Stimulated activated CD4-positive, alpha-beta T cell treated with anti-CD3 and anti-CD28 coated beads, Interleukin-1b, Interleukin-23, amount 100 ng/mL, for 4 hours (primary cell): ENCODE results near the gene TNFAIP2.

Experiments
- DNase-seq, 2 donors: peaks; one replicate each; pipeline ENCODE4 v3.0.0-alpha.2; 2020; ENCODE audit warnings: low read depth in 2 of 2

Gene TNFAIP2, protein sequence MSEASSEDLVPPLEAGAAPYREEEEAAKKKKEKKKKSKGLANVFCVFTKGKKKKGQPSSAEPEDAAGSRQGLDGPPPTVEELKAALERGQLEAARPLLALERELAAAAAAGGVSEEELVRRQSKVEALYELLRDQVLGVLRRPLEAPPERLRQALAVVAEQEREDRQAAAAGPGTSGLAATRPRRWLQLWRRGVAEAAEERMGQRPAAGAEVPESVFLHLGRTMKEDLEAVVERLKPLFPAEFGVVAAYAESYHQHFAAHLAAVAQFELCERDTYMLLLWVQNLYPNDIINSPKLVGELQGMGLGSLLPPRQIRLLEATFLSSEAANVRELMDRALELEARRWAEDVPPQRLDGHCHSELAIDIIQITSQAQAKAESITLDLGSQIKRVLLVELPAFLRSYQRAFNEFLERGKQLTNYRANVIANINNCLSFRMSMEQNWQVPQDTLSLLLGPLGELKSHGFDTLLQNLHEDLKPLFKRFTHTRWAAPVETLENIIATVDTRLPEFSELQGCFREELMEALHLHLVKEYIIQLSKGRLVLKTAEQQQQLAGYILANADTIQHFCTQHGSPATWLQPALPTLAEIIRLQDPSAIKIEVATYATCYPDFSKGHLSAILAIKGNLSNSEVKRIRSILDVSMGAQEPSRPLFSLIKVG

DNA sequence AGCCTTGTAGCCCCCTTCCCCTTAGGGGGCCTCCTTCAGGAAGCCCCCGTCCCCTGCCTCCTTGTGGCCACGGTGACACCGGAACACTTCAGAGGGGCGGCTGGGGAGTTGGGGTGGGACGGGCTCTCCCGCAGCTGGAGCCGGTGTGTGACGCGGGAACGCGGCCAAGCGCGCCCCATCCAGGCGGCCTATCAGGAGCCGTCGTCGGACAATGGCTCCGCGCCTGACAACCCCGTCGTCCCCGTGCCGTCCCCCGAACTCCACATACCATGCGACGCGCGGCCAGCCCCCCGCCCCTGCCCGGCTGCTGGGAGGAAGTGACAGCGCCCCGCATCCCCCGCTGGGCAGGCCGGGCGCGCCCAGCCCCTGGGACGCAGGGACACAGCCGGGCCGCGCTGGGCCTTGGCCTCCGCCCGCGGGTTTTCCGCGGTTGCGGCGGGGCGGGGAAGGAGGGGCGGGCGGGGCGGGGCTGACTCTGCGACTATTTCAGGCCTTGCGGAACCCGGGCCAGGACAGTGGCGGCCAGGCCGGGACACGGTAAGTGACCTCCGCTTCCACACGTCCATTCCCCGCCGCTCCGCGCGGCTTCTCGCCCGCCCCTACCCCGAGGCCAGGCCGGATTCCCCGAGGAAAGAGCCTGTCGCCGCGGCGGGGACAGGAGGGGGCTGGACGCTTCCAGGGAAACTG is at the start of gene TNFAIP2:
Gene TNFAIP2 (plus strand): TSS at position 515 of the 687 bp plus-strand sequence. CDS start 2,997 bp downstream, outside the sequence.
- DNase-seq = no peak

DNA sequence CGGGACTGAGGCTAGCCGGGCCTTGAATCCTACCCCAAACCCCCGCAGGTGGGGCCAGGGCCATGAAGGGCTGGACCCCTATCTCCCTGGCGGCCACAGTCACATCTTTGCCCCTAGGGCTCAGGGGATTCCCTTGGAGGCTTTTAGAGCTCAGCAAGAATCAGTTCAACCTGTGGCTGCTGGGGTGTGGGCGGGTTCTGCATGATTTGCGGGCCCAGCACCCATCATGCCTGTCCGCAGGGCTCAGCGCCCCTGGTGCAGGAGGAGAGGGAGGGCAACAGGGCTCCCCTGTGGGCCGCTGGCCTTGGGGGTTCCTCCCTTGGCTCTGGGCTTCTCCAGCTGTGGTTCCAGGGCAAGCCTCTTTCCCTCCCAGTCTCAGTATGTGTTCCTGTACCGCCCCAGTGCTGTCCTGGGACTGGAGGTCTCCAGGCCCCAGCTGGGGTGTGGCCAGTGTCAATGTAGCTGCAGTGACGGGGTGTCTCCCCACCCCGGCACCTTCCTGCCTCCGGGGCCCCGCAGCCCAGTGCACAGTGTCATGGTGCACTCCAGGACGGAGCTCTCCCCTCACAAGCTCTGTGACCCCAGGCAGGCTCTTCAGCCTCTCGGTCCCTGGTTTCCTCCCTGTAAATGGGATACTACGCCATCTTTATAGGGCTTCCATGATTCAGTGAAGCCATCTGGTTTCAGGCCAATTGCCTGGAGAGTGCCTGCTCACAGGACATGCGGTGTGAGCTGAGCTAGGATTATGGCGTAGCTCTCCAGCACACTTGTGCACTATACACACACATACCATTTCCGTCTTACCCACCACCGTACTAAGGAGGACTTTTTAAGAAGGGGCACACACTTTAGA is 49.2 kb upstream of the TNFAIP2 start:
- no peak for DNase-seq

DNA sequence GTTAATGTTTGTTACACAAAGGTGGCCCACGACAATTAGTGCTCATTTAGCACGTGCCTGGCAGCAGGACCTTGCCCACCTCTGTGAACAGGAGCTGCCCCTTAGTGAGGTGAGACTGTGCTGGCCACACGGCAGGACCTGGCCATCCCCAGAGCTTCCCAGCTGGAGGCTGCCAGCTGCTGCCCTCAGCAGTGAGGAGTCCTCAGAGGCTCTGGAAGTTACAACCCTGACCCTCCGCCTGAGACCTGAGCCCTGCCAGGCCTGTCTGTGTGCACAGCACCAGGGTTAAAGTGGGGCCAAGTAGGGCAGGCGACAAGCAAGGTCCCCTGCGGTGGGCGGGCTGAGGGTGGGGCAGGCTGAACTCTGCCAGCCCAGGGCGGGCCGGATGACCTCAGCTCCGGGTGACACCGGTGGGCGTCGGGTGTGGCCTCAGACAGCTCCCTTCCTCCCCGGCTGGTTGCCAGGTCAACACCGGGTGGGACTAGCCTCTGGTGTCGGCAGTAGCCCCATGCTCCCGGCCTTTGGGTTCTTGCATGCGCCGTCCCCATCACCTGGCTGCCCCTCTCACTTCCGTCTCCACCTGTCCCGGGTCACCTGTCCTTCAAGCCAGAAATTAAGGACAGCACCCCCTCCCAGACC is 48.4 kb upstream of the TNFAIP2 start:
- no peak for DNase-seq

DNA sequence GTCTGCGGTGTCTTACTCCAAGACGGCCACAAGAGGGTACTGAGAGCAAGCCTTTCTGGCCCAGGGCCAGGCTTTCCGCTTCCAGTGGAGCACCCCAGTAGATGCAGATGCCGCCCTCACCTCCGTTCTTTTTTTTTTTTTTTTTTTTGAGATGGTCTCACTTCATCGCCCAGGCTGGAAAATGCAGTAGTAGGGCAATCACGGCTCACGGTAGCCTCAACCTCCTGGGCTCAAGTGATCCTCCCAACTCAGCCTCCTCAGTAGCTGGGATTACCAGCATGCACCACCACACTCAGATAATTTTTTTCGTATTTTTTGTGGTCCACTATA is 44.9 kb upstream of the TNFAIP2 start:
- DNase-seq = peak; percentile 58 to 63

DNA sequence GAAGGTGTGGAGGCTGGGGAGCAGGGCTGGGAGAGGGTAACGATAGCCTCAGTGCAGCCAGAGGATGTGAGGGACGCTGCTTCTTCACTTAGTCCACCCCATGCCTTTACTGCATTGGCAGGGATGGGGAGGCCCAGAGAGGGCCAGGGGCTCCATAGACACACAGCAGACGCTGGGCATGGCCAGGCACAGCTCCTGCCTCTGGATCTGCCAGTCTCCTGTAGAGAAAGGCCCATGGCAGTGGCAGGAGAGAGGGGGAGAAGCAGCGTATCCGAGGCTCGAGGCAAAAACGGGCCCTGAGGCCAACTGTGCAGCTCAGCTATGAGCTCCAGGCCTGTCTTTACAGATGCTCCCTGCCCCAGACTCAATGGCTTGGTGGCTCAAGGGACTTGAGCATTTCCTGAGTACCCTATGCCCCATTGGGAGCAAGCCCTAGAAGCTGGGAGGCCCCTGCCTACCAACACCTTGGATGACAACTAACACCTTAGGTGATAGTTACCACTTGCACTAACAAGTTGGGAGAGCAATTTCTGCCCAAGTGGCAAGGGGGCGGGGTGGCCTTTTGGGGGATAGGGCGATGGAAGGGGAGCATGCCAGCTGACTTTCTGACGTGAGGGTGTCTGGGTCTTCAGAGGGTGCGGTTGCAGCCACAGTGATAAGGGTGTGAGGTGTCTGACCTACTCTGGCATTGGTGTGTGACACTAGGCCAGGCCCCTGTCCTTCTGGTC is 44.2 kb upstream of the TNFAIP2 start:
- DNase-seq = no peak

DNA sequence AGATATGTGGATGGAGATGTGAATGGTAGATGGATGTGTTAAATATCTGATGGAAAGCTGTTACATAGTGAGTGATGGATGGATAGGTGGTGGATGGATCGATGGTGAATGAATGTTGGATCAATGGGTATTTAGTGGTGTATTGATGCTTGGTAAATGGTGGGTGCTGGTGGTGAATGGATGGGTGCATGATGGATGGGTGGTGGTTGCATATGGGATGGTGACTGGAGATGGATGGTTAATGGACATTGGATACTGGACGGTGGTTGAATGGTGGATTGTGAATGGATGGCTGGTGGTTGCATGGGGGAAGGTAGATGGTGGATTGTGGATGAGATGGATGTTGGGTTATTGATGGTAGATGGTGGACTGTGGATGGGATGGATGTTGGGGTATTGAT is 41.3 kb upstream of the TNFAIP2 start:
- DNase-seq = no peak

DNA sequence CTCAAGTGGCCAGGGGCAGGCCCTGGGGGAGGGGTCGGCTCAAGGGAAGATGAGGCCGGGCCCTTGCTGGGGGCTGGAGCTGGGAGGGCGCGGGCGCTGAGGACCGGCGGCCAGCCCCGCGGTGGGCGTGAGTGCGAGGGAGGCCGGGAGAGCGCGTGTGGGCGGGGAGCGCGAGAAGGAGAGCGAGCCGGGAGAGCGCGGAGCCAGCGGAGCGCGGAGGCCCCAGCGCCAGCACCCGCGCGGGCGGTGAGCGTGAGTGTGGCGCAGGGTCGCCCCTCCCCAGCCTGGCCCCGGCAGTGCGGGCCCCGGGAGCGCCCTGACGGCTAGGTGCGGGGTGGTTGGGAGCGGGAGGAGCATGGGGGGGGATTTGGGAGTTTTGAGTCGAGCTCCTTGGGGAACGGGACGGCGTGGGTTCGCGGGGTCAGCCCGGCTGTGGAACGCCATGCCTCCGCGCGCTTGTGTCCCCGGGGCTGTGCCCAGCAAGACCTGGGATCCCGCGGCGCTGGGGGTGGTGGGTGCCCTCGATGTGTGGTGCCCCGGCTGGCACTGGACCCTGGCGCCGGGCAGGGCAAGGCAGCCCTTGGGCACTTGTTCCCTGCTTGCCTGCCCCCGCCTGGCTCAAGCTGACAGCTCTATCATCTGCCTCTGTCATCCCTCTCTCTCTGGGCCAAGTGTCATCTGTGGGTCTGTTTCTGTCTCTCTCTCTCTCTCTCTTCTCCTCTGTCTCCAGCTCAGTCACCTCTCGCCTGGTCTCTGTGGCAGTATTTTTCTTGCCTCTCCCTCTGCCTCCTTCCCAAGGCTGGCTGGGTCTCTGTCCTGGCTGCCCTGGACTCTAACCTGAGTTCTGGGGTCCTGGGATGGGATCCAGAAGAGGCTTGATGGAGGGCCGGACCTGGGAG is 39.0 kb upstream of the TNFAIP2 start, which contains the start of gene LBHD2:
Gene LBHD2 (plus strand): TSS at position 190 of the 899 bp plus-strand sequence. CDS start 1,803 bp downstream, outside the sequence.
- DNase-seq = no peak

DNA sequence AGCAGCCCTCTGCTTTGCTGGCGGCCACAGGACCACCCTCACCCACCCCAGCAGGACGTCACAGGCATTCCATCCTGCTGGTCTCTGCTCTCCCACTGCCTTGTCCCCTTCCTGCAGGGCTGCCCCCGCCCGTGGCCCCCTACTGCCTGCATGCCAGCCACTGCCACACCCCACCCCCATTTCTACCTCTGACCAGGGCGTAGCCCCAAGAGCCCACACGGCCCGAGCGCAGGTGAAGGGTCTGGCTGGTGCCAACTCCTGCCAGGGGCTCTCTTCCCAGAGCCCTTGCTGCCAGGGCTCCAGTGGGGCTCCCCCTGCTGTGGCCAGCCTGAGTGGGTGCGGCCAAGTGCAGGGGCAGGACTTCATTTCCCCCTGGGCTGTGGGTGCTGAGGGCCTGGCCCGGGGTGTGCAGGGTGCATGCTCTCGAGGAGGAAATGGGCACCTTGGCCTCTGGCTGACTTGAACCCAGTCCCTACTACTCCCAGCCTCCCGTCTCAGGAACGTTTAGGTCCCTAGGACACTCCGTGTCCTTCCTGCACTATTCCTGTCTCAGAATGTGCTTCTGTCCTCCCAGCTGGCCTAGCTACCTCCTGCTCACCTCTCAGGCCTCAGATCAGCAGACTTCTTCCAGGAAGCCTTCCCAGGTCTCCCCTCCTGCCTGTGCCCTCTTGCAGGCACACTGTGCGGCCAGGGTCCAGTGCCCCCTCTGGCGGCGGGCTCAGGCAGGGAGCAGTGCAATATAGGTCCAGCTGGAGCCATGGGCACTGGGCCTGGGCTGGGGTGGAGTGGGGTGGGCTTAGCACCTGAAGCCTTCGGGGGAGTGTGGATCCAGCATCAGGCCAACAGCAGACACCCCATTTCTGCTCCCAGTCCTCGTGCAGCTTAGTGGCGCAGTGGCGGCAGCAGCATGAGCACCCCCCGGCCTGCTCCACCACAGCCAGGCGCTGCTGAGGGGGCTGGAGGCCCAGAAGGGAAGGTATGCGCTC is 37.9 kb upstream of the TNFAIP2 start:
- DNase-seq = no peak

DNA sequence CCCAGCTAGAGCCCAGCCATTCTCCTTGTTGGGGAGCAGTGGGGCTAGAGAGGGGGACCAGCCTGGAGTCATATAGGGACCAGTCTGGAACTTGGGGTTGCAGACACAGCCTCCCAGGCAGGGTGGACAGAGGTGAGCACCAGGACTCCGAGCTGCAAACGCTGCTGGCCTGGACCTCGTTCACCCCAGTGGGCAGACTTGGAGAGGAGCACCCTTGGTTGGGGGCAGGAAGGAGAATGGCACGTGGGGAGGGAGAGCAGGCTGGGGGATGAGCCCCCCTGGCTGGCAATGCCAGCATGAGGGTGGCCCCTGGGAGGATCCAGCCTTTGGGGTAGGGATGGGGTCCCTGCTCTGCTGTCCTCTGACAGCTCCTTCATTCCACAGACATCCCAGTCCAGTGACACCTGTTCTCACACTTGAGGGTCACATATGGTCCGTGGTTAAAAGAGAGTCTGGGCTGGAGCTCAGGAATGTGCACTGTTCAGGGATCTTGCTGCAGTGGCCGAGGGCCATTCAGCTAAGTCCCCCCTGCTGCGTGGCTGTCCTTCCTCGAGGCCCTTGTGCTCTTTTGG is 36.4 kb upstream of the TNFAIP2 start:
- DNase-seq = no peak

DNA sequence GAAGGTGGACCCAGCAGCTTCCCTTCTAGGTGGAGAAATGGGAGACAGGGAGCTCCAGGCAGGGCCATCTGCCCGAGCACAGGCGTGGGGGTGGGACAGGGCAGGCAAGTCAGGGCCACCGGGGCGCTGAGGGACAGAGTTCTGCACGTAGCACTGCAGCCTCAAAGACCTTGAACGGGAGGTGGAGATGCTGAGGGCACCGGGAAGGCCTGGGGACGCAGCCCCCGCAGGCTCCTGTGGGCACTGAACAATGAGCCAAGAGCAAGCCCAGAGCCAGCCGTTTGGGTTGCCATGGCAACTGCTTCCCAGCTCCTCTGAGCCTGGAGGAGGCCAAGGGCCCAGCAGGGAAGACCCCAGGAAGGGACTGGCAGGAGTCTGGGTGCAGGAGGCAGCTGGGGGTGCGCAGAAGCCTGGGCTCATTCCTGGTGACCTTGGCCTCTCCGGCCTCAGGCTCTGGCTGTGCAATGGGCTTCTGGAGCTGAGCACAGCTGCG is 35.9 kb upstream of the TNFAIP2 start:
- DNase-seq = no peak

DNA sequence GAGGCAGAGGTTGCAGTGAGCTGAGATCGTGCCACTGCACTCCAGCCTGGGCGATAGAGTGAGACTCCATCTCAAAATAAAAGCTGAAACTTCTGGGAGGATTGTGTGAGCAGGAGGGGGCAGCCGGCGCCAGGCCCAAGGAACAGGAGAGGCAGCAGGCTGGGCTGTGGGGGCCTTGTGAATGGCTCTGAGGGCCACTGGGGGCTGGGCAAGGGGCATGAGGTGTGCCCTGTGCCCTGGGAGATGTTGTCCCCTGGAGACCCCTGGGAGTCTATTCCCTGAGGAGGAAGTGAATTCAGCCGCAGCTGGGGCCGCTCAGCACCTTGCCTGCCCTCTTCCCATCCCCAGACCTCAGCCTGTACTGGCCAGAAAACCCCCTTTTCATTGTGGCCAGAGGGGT is 34.3 kb upstream of the TNFAIP2 start:
- no peak for DNase-seq

DNA sequence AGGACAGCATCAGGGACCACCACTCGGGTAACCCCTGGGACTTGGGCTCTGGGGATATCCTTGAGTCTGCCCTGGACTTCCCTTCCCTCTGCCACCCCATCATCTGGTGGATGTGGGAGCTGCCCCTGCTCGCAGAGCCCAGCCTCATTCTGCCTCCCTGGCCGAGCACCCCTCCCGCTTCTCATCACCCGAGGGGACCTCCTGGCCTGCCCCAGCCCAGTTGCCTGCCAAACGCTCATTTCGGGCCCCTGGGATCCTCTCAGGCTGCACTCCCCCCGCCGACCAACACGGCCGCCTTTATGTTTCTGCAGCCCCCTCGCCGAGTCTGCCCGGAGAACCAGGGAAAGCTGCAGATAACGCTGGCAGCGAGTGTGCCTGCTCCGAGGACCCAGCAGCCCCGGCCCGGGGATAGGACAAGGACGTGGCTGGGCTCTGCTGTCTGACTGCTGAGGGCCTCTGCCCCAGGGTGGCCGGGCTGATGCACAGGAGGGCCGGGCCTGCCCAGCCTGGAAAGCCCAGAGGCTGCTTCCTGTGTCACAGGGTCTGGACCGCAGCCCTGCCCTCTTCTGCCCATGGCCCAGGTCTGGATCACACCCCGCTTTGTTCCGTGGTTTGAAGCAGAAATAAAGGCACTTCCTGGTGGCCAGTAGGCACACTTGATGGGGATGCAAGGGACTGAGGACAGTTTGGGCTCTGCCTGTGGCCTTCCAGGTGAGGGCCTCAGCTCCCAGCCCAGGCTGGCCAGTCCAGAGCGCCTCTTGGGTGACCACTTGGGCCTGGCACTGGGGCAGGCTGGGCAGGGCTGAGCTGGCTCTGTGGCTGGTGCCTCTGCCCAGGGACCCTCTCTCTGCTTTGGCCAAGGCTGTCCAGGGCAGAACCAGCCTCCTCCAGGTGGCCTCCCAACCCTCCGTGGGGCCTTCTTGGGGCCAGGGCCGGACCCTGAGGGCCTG is 33.6 kb upstream of the TNFAIP2 start:
- no peak for DNase-seq

DNA sequence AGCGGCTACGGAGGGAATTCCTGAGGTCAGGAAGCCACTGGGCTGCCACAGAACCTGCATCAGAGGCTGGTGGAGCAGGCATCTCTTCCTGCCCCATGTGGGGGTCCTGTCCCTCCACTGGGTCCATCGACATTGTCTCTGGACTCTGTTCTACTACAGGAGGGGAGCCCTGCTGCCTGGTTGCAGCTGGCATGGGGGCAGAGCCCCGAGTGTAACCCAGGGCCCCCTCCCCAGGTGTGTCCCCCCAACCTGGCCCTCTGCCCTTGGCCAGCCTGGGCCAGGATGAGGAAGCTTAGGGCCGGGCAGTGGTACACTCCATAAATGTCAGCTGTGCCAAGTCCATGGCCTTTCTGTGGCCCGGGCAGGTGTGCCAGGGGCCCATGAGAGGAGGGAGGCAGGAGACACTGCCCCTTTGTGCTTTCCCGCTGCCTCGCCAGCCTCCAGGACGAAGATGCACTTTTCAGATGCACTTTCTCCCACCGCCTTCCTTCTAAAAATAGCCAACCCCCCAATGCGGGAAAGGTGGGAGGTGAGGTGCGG is 32.7 kb upstream of the TNFAIP2 start:
- DNase-seq = no peak

DNA sequence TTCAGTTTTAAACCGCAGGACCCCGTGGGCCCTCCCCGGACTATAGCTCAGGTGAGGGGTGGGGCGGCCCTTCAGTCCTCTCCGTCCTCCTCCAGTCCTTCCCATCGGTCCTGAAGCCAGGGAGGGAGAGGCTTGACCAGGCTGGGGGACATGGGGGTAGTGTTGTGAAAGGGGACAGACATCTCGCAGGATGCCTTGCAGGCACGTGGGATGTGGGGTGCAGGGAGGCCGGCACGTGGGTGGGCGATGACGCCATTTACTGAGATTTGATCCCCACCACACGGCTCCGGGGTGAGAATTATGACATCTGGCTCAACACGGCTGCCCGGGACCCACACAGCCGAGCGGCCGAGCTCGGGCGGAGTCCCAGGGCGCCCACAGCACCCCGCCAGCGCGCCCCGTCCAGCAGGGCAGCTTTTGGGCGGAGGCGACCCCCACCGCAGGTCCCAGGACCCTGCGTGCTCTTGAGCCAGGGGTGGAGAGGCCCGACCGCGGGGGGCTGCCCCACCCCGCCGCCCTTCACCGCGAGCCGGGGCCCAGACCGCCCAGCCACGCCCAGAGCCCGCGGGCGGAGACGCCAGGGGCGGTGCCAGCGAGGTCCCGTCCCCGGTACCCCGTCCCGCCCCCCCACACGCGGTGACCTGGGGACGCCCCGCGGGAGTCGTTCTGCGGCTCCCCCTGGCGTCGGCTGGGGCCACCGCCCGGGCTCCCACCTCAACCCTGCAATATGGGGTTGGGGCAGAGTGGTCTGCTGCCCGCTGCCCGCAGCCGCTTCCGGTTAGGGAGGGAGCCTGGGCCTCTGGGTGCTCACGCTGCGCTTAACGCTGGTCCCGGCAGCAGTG is 32.0 kb upstream of the TNFAIP2 start:
- peak; percentile 71 to 81 for DNase-seq

DNA sequence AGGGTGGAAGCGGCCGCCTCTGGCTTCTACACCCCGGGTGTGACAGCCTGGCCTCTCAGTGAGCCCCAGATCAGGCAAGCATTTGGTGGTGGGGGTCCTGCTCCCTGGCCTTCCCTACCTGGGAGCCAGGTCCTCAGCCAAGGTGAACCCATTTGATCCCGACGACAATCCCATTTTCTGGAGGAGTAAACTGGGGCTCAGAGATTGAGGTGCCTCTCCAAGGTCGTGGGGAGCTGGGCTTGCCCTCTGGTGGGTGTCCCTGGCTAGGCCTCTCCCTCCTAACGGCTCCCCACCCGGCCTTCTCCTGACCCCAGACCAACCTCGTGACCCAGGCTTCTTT is 31.4 kb upstream of the TNFAIP2 start:
- no peak for DNase-seq
